Astrocyte (in vitro differentiated cells and primary cell): ENCODE measurements around the gene F12. TPM values are rescaled to one million over a fixed set of nuclear protein-coding genes. Genes with fewer than 3 reads are reported as not detected.
A peak's percentile ranks its signal among the peaks of the same experiment; 100 is the strongest.

ENCODE experiments used
- DNase-seq: peaks from one replicate; pipeline ENCODE4 v3.0.0-alpha.2; 2010; ENCODE audit warnings: low read depth
- FAIRE-seq: peaks from 2 replicates; lab custom pipeline; 2011; peaks lifted over from hg19 to GRCh38; lab: Jason Lieb, UNC
- H2AFZ ChIP-seq: 2 replicates; pipeline ENCODE4 v1.6.0; 2012; ENCODE audit warnings: low read depth, low read length, inconsistent platforms
- H3K27ac ChIP-seq: 2 replicates; pipeline ENCODE4 v1.5.1; 2011; ENCODE audit warnings: low read depth, low read length, inconsistent platforms
- H3K27me3 ChIP-seq: 2 replicates; pipeline ENCODE4 v1.6.0; 2011; ENCODE audit warnings: low read length, inconsistent platforms; ENCODE audit not compliant: insufficient read depth
- H3K36me3 ChIP-seq: 2 replicates; pipeline ENCODE4 v1.5.1; 2011; ENCODE audit warnings: low read length, inconsistent platforms; ENCODE audit not compliant: insufficient read depth
- H3K4me1 ChIP-seq: 2 replicates; pipeline ENCODE4 v1.5.1; 2011; ENCODE audit warnings: low read length, inconsistent platforms; ENCODE audit not compliant: insufficient read depth
- H3K4me2 ChIP-seq: 2 replicates; pipeline ENCODE4 v1.6.0; 2012; ENCODE audit warnings: low read length, inconsistent platforms
- H3K4me3 ChIP-seq: 2 replicates; pipeline ENCODE4 v1.5.1; 2011; ENCODE audit warnings: low read depth, mild to moderate bottlenecking, low read length, inconsistent platforms; ENCODE audit not compliant: insufficient read depth
- H3K79me2 ChIP-seq: 2 replicates; pipeline ENCODE4 v1.6.0; 2012; ENCODE audit warnings: mild to moderate bottlenecking, low read length, inconsistent platforms; ENCODE audit not compliant: insufficient read depth
- H3K9ac ChIP-seq: 2 replicates; pipeline ENCODE4 v1.6.0; 2012; ENCODE audit warnings: mild to moderate bottlenecking, low read length, inconsistent platforms
- H3K9me3 ChIP-seq: 2 replicates; pipeline ENCODE4 v1.5.1; 2012; ENCODE audit warnings: low read depth, mild to moderate bottlenecking, low read length, inconsistent platforms; ENCODE audit not compliant: insufficient read depth
- H4K20me1 ChIP-seq: 2 replicates; pipeline ENCODE4 v1.6.0; 2012; ENCODE audit warnings: low read length, inconsistent platforms; ENCODE audit not compliant: insufficient read depth
- H3K27ac Mint-ChIP-seq: one replicate; pipeline ENCODE4 v1.8.0; 2021; ENCODE audit warnings: mild to moderate bottlenecking, mixed read lengths; ENCODE audit not compliant: unreplicated experiment
- H3K27me3 Mint-ChIP-seq: one replicate; pipeline ENCODE4 v1.8.0; 2021; ENCODE audit warnings: low read depth, mixed read lengths; ENCODE audit not compliant: unreplicated experiment
- H3K36me3 Mint-ChIP-seq: one replicate; pipeline ENCODE4 v1.8.0; 2021; ENCODE audit warnings: low read depth, mixed read lengths; ENCODE audit not compliant: unreplicated experiment
- H3K4me1 Mint-ChIP-seq: one replicate; pipeline ENCODE4 v1.8.0; 2021; ENCODE audit warnings: low read depth, mixed read lengths; ENCODE audit not compliant: unreplicated experiment
- H3K4me3 Mint-ChIP-seq: one replicate; pipeline ENCODE4 v1.8.0; 2021; ENCODE audit warnings: mild to moderate bottlenecking, moderate library complexity, mixed read lengths; ENCODE audit not compliant: unreplicated experiment
- H3K9me3 Mint-ChIP-seq: one replicate; pipeline ENCODE4 v1.8.0; 2021; ENCODE audit warnings: mild to moderate bottlenecking, mixed read lengths; ENCODE audit not compliant: unreplicated experiment
- CTCF ChIP-seq: IDR thresholded peaks from 2 replicates; pipeline ENCODE4 v1.5.1; 2011; ENCODE audit warnings: low read depth, mild to moderate bottlenecking, inconsistent platforms, low read length, moderate library complexity; ENCODE audit not compliant: insufficient read depth
- EZH2 ChIP-seq: IDR thresholded peaks from 2 replicates; pipeline ENCODE4 v1.6.1; 2012; ENCODE audit warnings: mild to moderate bottlenecking, low read length, inconsistent platforms; ENCODE audit not compliant: insufficient read depth
- total RNA-seq: library from RNA; stranded (reverse); gene quantifications from 2 replicates; pipeline ENCODE4 v1.2.1, GENCODE V29; 2021

Gene F12
- total RNA-seq, 1 donor from 2014 or later = 3.0 TPM

GRCh38 chr5:177366528-177367322 lies 42.6 kb downstream of the F12 start:
- H3K36me3 Mint-ChIP-seq = peaks cover 9% of the 10 kb centered on the region

GRCh38 chr5:177365845-177366527 lies 43.4 kb downstream of the F12 start:
- Histone ChIP-seq H3K36me3 (no peaks in the 10 kb centered on the region), H3K79me2 (no peaks in the 10 kb centered on the region), H2AFZ (peak overlapping the region; percentile 97), H3K4me1 (peaks cover 20% of the 10 kb centered on the region), H3K4me3 (no peak overlapping the region), H3K27ac (no peak overlapping the region), H4K20me1 (no peaks in the 10 kb centered on the region), H3K4me2 (peak overlapping the region; percentile 95), H3K9me3 (no peaks in the 10 kb centered on the region), H3K9ac (peak overlapping the region; percentile 78), H3K27me3 (peaks cover 7% of the 10 kb centered on the region)
- peaks cover 13% of the 10 kb centered on the region for H3K27me3 Mint-ChIP-seq
- H3K27ac Mint-ChIP-seq = peak overlapping the region; percentile 89
- H3K4me3 Mint-ChIP-seq = peak overlapping the region; percentile 83
- H3K4me1 Mint-ChIP-seq = peaks cover 6% of the 10 kb centered on the region
- FAIRE-seq = no peak
- TF ChIP-seq EZH2 (no peak), CTCF (no peak)
- peaks cover 3% of the 10 kb centered on the region for H3K9me3 Mint-ChIP-seq
- no peak for DNase-seq
- H3K36me3 Mint-ChIP-seq = peaks cover 9% of the 10 kb centered on the region

More at GRCh38 chr5:177366528-177367322, 42.6 kb downstream of the F12 start:
- no peak for FAIRE-seq
- peak overlapping the region; percentile 40 for H3K4me3 ChIP-seq
- Mint-ChIP-seq H3K4me3 (peak overlapping the region; percentile 83), H3K27ac (peak overlapping the region; percentile 89), H3K4me1 (peaks cover 6% of the 10 kb centered on the region), H3K27me3 (peaks cover 10% of the 10 kb centered on the region), H3K9me3 (peaks cover 3% of the 10 kb centered on the region)
- H3K79me2 ChIP-seq = no peaks in the 10 kb centered on the region
- no peaks in the 10 kb centered on the region for H3K36me3 ChIP-seq
- H4K20me1 ChIP-seq = no peaks in the 10 kb centered on the region
- no peaks in the 10 kb centered on the region for H3K9me3 ChIP-seq
- H2AFZ ChIP-seq = peak overlapping the region; percentile 97
- peak; percentile 57 for DNase-seq
- peaks cover 26% of the 10 kb centered on the region for H3K4me1 ChIP-seq
- peak overlapping the region; percentile 78 for H3K9ac ChIP-seq
- peak overlapping the region; percentile 95 for H3K4me2 ChIP-seq
- H3K27ac ChIP-seq = no peak overlapping the region
- peaks cover 7% of the 10 kb centered on the region for H3K27me3 ChIP-seq
- TF ChIP-seq CTCF (no peak), EZH2 (no peak)
